ENCODE measurements around the gene CPA3.

CPA3 gene, protein sequence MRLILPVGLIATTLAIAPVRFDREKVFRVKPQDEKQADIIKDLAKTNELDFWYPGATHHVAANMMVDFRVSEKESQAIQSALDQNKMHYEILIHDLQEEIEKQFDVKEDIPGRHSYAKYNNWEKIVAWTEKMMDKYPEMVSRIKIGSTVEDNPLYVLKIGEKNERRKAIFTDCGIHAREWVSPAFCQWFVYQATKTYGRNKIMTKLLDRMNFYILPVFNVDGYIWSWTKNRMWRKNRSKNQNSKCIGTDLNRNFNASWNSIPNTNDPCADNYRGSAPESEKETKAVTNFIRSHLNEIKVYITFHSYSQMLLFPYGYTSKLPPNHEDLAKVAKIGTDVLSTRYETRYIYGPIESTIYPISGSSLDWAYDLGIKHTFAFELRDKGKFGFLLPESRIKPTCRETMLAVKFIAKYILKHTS
- long read RNA-seq, result 0 reads

DNA sequence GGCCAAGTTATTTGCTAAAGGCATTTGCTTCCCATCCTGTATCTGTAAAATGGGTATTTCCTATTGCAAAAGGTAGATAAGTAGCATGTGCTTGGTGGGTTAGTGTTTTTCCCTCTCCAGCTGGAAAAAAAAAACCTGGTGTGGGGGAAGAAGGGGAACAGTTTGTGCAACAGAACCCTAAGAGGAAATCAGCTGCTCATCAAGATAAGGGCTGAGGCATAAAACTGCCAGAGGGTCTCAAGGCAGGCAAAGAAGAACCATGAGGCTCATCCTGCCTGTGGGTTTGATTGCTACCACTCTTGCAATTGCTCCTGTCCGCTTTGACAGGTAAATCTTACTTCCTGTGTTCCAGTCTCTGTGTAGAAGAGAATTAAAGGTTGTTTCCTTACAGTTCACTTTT lies at the start of gene CPA3:
Gene CPA3, plus strand, starts transcription at position 248 of the 400 bp plus-strand sequence. Its CDS starts 12 bp downstream, at position 260.
- Histone ChIP-seq H3K4me3 (replicated peaks; ENCODE audit: insufficient read depth, low read length) (no peak within 1 kb of the TSS), H3K27ac (replicated peaks) (no peak within 1 kb of the TSS), H3K27me3 (ENCODE audit: insufficient read depth, poor library complexity, severe bottlenecking) (no peaks in the 10 kb centered on the region)
- DNase-seq (ENCODE audit: low read depth in 1 of 2, low spot score in 1 of 2), result peak in 1 of 2 experiments; percentile 15
- no peak for TF ChIP-seq GABPA (IDR thresholded peaks at IDR 0.05; ENCODE audit: low read depth)
- TF ChIP-seq, protein P1, sequence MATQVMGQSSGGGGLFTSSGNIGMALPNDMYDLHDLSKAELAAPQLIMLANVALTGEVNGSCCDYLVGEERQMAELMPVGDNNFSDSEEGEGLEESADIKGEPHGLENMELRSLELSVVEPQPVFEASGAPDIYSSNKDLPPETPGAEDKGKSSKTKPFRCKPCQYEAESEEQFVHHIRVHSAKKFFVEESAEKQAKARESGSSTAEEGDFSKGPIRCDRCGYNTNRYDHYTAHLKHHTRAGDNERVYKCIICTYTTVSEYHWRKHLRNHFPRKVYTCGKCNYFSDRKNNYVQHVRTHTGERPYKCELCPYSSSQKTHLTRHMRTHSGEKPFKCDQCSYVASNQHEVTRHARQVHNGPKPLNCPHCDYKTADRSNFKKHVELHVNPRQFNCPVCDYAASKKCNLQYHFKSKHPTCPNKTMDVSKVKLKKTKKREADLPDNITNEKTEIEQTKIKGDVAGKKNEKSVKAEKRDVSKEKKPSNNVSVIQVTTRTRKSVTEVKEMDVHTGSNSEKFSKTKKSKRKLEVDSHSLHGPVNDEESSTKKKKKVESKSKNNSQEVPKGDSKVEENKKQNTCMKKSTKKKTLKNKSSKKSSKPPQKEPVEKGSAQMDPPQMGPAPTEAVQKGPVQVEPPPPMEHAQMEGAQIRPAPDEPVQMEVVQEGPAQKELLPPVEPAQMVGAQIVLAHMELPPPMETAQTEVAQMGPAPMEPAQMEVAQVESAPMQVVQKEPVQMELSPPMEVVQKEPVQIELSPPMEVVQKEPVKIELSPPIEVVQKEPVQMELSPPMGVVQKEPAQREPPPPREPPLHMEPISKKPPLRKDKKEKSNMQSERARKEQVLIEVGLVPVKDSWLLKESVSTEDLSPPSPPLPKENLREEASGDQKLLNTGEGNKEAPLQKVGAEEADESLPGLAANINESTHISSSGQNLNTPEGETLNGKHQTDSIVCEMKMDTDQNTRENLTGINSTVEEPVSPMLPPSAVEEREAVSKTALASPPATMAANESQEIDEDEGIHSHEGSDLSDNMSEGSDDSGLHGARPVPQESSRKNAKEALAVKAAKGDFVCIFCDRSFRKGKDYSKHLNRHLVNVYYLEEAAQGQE (IDR thresholded peaks at IDR 0.05; ENCODE audit: insufficient replicate concordance, low read depth), result no peak
- peak; percentile 64 for TF ChIP-seq POLR2AphosphoS5 (IDR thresholded peaks at IDR 0.05; ENCODE audit: low read depth)
- peak; percentile 5; the same call in 1 of the 2 replicates for TF ChIP-seq SPI1 (IDR thresholded peaks at IDR 0.05; ENCODE audit: borderline replicate concordance, low read depth)
- TF ChIP-seq, protein P2, sequence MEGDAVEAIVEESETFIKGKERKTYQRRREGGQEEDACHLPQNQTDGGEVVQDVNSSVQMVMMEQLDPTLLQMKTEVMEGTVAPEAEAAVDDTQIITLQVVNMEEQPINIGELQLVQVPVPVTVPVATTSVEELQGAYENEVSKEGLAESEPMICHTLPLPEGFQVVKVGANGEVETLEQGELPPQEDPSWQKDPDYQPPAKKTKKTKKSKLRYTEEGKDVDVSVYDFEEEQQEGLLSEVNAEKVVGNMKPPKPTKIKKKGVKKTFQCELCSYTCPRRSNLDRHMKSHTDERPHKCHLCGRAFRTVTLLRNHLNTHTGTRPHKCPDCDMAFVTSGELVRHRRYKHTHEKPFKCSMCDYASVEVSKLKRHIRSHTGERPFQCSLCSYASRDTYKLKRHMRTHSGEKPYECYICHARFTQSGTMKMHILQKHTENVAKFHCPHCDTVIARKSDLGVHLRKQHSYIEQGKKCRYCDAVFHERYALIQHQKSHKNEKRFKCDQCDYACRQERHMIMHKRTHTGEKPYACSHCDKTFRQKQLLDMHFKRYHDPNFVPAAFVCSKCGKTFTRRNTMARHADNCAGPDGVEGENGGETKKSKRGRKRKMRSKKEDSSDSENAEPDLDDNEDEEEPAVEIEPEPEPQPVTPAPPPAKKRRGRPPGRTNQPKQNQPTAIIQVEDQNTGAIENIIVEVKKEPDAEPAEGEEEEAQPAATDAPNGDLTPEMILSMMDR (IDR thresholded peaks at IDR 0.05; ENCODE audit: insufficient read depth, low read length), result no peak

DNA sequence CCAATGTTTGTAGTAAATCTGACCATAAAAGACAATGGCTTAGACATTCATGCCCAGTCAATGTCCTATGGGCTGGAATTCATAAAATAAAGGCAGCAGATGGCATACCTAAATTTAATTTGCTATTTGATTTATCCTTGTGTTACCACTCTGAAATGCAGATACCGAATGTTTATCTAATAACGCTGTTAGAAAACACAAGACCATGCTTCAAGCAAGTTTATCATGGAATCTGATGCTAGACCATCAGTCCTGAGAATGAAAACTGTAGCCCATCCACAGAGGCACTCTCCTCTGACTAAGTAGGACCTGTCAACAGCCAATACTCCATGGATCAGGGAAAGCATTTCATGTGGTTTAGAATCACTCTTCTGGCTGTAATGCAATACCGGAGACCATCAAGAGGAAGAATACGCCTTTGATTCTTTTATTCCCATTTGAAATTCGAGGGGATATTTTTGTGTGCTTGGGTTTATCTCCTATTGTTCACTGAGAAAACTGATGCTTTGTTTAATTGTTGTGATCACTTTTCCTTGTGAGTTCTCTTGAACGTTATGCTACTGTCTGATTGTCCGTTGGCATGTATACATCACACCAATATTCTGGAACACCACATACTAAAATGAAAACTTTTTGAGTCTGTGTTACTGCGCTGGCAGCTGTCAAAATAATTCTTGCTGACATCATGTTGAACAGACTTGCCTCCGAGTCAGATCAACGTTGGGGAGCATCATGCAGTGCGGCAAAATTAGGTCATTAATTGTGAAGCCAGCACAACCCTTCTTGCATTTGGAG lies 49.6 kb upstream of the CPA3 start:
- no peak overlapping the region for H3K4me3 ChIP-seq (replicated peaks; ENCODE audit: insufficient read depth, low read length)
- H3K27ac ChIP-seq (replicated peaks), result no peak overlapping the region
- TF ChIP-seq GABPA (IDR thresholded peaks at IDR 0.05; ENCODE audit: low read depth), result no peak
- TF ChIP-seq, protein P1 (IDR thresholded peaks at IDR 0.05; ENCODE audit: insufficient replicate concordance, low read depth), result no peak
- TF ChIP-seq, protein P2 (IDR thresholded peaks at IDR 0.05; ENCODE audit: insufficient read depth, low read length), result no peak
- no peak for TF ChIP-seq POLR2AphosphoS5 (IDR thresholded peaks at IDR 0.05; ENCODE audit: low read depth)
- no peak for TF ChIP-seq SPI1 (IDR thresholded peaks at IDR 0.05; ENCODE audit: borderline replicate concordance, low read depth)
- no peaks in the 10 kb centered on the region for H3K27me3 ChIP-seq (ENCODE audit: insufficient read depth, poor library complexity, severe bottlenecking)
- DNase-seq (ENCODE audit: low read depth in 1 of 2, low spot score in 1 of 2), result no peak

DNA sequence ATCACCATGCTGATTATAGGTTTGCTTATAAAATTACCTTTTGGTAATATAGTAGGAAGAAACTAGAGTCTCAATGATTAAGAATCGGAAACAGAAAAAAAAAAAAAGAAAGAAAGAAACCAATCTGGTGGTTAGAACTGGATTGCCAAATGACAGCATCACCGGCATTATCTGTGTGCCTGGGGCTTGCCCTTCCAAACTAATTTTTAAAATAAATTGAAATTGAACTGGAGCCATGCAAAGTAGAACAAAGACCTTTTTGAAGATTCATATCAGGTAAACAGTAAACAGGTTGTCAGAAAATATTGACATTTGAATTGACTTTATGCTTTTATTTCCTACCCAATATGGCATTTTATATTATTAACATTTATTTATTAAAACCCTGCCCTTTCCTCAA lies 48.7 kb upstream of the CPA3 start:
- TF ChIP-seq, protein P2 (IDR thresholded peaks at IDR 0.05; ENCODE audit: insufficient read depth, low read length), result no peak
- TF ChIP-seq POLR2AphosphoS5 (IDR thresholded peaks at IDR 0.05; ENCODE audit: low read depth) (no peak), SPI1 (IDR thresholded peaks at IDR 0.05; ENCODE audit: borderline replicate concordance, low read depth) (no peak), GABPA (IDR thresholded peaks at IDR 0.05; ENCODE audit: low read depth) (no peak)
- TF ChIP-seq, protein P1 (IDR thresholded peaks at IDR 0.05; ENCODE audit: insufficient replicate concordance, low read depth), result no peak
- Histone ChIP-seq H3K4me3 (replicated peaks; ENCODE audit: insufficient read depth, low read length) (no peak overlapping the region), H3K27ac (replicated peaks) (no peak overlapping the region), H3K27me3 (ENCODE audit: insufficient read depth, poor library complexity, severe bottlenecking) (no peaks in the 10 kb centered on the region)
- DNase-seq (ENCODE audit: low read depth in 1 of 2, low spot score in 1 of 2), result no peak

Measured in HL-60 (cell line).